Epithelial cell of proximal tubule (primary cell): Measurements from ENCODE around the gene MYL1. TPM values are rescaled to one million over a fixed set of nuclear protein-coding genes. Genes with fewer than 3 reads are reported as not detected.

Experiments used
- DNase-seq: peaks from one replicate; pipeline ENCODE4 v3.0.0-alpha.2; 2011; ENCODE audit warnings: low read depth
- H3K4me3 ChIP-seq: 2 replicates; pipeline ENCODE4 v1.5.1; 2011; ENCODE audit warnings: low read depth, mild to moderate bottlenecking, low read length
- CTCF ChIP-seq: conservative IDR thresholded peaks from 2 replicates; pipeline ENCODE4 v1.5.1; 2012; ENCODE audit warnings: low read depth, mild to moderate bottlenecking, low read length
- total RNA-seq: library from RNA; depleted of rRNA; stranded (reverse); fragments of >200 nt; gene quantifications from 2 replicates; pipeline ENCODE4 v1.2.3, GENCODE V29; 2015

Gene MYL1
- total RNA-seq, 1 donor from 2014 or later, result not detected

- no peak for TF ChIP-seq CTCF
- no peak overlapping the region for H3K4me3 ChIP-seq
- no peak for DNase-seq
Observed at GRCh38 chr2:210302326-210302725, 12.6 kb downstream of the MYL1 start.

GRCh38 chr2:210299866-210300373 is 15.1 kb downstream of the MYL1 start:
- TF ChIP-seq CTCF, result no peak
- no peak for DNase-seq
- H3K4me3 ChIP-seq, result no peak overlapping the region

DNA sequence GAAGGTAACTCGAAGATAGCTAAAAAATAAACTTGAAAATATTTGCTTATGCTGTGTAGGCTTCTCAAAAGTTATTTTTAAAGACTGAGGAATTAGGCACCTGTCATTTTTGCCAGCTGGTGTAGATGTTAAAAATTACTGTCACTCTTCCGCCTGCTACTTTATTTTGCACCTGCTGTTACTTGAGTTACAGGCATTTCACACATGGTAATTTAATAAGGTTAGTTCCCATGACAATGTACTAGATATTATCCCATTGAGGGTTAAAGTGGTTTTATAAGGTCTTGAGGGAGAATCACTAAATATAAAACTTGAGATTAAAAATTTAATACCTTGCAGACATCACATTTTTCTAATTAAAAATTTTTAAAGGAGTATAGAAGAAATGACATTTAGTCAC is 26.6 kb downstream of the MYL1 start:
- no peak overlapping the region for H3K4me3 ChIP-seq
- DNase-seq, result no peak
- TF ChIP-seq CTCF, result no peak

GRCh38 chr2:210287301-210287700 is 27.7 kb downstream of the MYL1 start:
- no peak for DNase-seq

GRCh38 chr2:210286123-210286680 is 28.8 kb downstream of the MYL1 start:
- DNase-seq, result no peak
- no peak overlapping the region for H3K4me3 ChIP-seq
- no peak for TF ChIP-seq CTCF

More at GRCh38 chr2:210287301-210287700, 27.7 kb downstream of the MYL1 start:
- H3K4me3 ChIP-seq, result no peak overlapping the region
- TF ChIP-seq CTCF, result no peak

DNA sequence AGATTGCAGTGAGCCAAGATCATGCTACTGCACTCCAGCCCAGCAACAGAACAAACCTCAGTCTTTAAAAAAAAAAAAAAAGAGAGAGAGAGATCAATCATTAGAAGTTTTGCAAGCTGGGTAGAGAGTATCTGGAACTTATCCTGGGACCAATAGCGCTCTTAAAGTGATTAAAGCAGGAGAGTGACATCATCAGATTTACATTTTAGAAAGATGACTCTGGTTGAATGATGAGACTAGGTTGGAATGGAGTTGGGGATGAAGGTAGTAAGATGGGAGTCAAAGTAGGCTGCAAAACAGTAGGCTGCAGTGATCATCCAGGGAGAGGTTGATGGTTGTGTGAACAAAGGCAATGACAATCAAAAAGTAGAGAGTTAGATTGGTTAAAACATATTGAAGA is 37.8 kb downstream of the MYL1 start:
- H3K4me3 ChIP-seq, result no peak overlapping the region
- no peak for TF ChIP-seq CTCF

DNA sequence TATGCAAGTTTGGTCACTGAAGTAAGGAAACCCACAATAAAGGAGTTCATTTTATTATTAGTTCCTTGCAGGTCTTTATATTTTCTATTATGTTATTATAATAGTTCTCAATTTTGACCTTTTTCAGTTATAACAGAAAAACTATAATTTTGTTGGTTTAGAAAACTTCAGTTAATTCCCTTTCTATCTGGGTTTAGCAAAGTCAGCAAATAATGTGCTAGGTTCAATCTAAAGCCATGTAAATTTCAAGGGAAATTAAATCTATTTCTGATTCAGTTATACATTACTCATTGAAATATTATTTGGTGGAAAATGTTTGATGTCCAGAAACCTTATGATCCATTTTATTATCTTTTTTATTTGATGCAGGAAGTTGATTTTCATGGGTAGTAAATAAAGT is 43.7 kb downstream of the MYL1 start:
- no peak for TF ChIP-seq CTCF
- DNase-seq, result no peak
- no peak overlapping the region for H3K4me3 ChIP-seq

More for the DNA sequence above, 37.8 kb downstream of the MYL1 start:
- no peak for DNase-seq
